HepG2 (cell line): ENCODE data around the gene CAMTA1. TPM values are rescaled to one million over a fixed set of nuclear protein-coding genes. Genes with fewer than 3 reads are reported as not detected.

Experiments used
- EZH2 ChIP-seq: conservative IDR thresholded peaks from 2 replicates; pipeline ENCODE4 v1.6.1; 2012; ENCODE audit warnings: mild to moderate bottlenecking, low read depth, low read length, moderate library complexity
- GLI4 ChIP-seq: sonication (generic); formaldehyde crosslinking; IDR thresholded peaks from 2 replicates; pipeline ENCODE4 v1.5.1; 2020; ENCODE audit warnings: missing genetic modification reagents, mild to moderate bottlenecking, moderate library complexity, borderline replicate concordance
- HDAC2 ChIP-seq: sonication (generic); formaldehyde crosslinking; IDR thresholded peaks from 2 replicates; pipeline ENCODE4 v1.4.0; 2020; ENCODE audit warnings: missing genetic modification reagents
- JUND ChIP-seq: sonication (generic); formaldehyde crosslinking; IDR thresholded peaks from 2 replicates; pipeline ENCODE4 v1.8.0; 2022; ENCODE audit warnings: mild to moderate bottlenecking, missing genetic modification reagents
- NR3C1 ChIP-seq: sonication (generic); formaldehyde crosslinking; IDR thresholded peaks from 2 replicates; pipeline ENCODE4 v1.4.0; 2020; ENCODE audit warnings: missing genetic modification reagents
- RAD21 ChIP-seq: fragments of 450-650 bp; formaldehyde crosslinking; IDR thresholded peaks from 2 replicates; pipeline ENCODE4 v1.5.0; 2020; ENCODE audit warnings: mild to moderate bottlenecking
- SALL1 ChIP-seq: sonication (generic); formaldehyde crosslinking; IDR thresholded peaks from 2 replicates; pipeline ENCODE4 v1.8.0; 2022; ENCODE audit warnings: mild to moderate bottlenecking, missing genetic modification reagents
- SRSF1 ChIP-seq: fragments of 200-400 bp; formaldehyde crosslinking; optimal IDR thresholded peaks from 2 replicates; pipeline ENCODE3; 2017; ENCODE audit warnings: mild to moderate bottlenecking, low read depth, low read length, moderate library complexity
- ZKSCAN1 ChIP-seq: fragments of 150-350 bp; IDR thresholded peaks from 2 replicates; pipeline ENCODE4 v1.6.1; 2014; ENCODE audit warnings: low read length
- ZNF501 ChIP-seq: sonication (generic); formaldehyde crosslinking; IDR thresholded peaks from 2 replicates; pipeline ENCODE4 v1.5.1; 2020; ENCODE audit warnings: mild to moderate bottlenecking, moderate library complexity, missing genetic modification reagents
- ZNF615 ChIP-seq: sonication (generic); formaldehyde crosslinking; IDR thresholded peaks from 2 replicates; pipeline ENCODE4 v1.5.0; 2020; ENCODE audit warnings: mild to moderate bottlenecking, missing genetic modification reagents, borderline replicate concordance
- ZNF724P ChIP-seq: sonication (generic); formaldehyde crosslinking; IDR thresholded peaks from 2 replicates; pipeline ENCODE4 v1.8.0; 2022; ENCODE audit warnings: missing genetic modification reagents, borderline replicate concordance
- polyA plus RNA-seq, 8 experiments: library from polyadenylated mRNA; depleted of rRNA in 3 of 8; stranded (reverse) in 7 of 8; unstranded in 1 of 8; fragments of >200 nt; fragmentation: Illumina TruSeq in 4 of 8; extraction: Trizol in 4 of 8; gene quantifications; 2 replicates each; pipeline versions ENCODE4 v1.2.1 to v1.2.3, GENCODE V29; 2011 to 2016; ENCODE audit warnings: low read depth in 4 of 8, missing spikeins in 1 of 8, mixed read lengths in 1 of 8; ENCODE audit not compliant: insufficient read depth in 1 of 8
- total RNA-seq, 5 experiments: library from RNA; depleted of rRNA; stranded (reverse); fragments of >200 nt; fragmentation: Illumina TruSeq; extraction: Trizol; gene quantifications; 2 replicates each; pipeline ENCODE4 v1.2.3, GENCODE V29; 2016; ENCODE audit warnings: low read depth in 1 of 5
- TF ChIP-seq, protein P1 (sequence below), 2 experiments: fragments of 450-650 bp in 1 of 2; sonication (generic) in 1 of 2; formaldehyde crosslinking in 1 of 2; IDR thresholded peaks; 2 replicates each; pipeline versions ENCODE4 v1.6.1 to v1.8.0; 2016 to 2022; ENCODE audit warnings: antibody characterized with exemption in 1 of 2, mild to moderate bottlenecking in 1 of 2, missing genetic modification reagents in 1 of 2
- TF ChIP-seq, protein P2 (sequence below): sonication (generic); formaldehyde crosslinking; conservative IDR thresholded peaks from 2 replicates; pipeline ENCODE4 v1.4.0; 2020; ENCODE audit warnings: missing genetic modification reagents
- TF ChIP-seq, protein P3 (sequence below): IDR thresholded peaks from 2 replicates; pipeline ENCODE4 v1.6.1; 2016; ENCODE audit warnings: missing compliant biosample characterization, missing genetic modification reagents, borderline replicate concordance
- TF ChIP-seq, protein P4 (sequence below): sonication (generic); formaldehyde crosslinking; conservative IDR thresholded peaks from 2 replicates; pipeline ENCODE4 v1.4.0; 2020; ENCODE audit warnings: missing genetic modification reagents

Gene CAMTA1
- total and polyA plus RNA-seq, 2 of the 13 experiments (the other 11 are each of a cell fraction or from before 2014, with no cell fraction given) = 25.0 to 36.4 TPM

DNA sequence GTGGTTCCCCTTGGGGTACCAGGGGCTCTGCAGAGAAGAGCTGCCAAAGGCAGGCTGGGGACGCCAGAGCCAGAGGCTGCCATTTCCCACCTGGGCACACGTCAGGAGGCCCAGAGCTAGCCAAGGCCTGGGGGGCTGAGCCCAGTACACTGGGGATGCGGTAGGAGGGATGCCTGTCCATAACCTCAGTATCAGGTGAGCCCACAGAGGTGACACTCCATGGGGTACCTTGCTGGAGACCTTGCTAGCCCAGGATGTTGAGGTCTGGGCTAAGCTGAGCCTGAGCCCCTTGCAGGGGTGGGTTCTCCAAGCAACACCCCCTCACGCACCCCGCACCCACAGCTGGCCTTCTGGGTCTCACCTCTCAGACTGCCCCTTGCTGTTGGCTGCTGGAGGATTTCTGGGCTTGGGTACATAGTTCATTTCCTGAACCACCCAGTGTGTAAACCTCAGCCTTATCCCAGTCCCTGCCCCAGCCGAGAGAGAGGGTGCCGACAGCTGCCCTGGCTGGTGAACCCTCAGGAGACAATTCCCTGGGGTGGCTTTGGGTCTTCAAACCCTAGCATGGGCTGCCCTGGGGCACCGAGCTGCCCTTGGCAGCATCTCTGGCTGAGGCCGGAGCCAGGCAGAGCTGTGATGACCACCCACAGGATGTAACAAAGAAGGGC, 893.4 kb downstream of the CAMTA1 start (continued):
- TF ChIP-seq SALL1 (CRISPR knock-in tag) (peak; percentile 71), EZH2 (no peak), ZNF501 (CRISPR knock-in tag) (peak; percentile 28; the same call in 1 of the 2 replicates), ZNF615 (CRISPR knock-in tag) (no peak), HDAC2 (peak; percentile 67; the same call in 1 of the 2 replicates), ZKSCAN1 (no peak), ZNF724P (CRISPR knock-in tag) (no peak), SRSF1 (no peak), JUND (no peak), GLI4 (CRISPR knock-in tag) (no peak), RAD21 (CRISPR knock-in tag) (0 out of 2 replicates have a peak, but pooled peaks have one; percentile 20), NR3C1 (no peak)
- TF ChIP-seq, protein P1, sequence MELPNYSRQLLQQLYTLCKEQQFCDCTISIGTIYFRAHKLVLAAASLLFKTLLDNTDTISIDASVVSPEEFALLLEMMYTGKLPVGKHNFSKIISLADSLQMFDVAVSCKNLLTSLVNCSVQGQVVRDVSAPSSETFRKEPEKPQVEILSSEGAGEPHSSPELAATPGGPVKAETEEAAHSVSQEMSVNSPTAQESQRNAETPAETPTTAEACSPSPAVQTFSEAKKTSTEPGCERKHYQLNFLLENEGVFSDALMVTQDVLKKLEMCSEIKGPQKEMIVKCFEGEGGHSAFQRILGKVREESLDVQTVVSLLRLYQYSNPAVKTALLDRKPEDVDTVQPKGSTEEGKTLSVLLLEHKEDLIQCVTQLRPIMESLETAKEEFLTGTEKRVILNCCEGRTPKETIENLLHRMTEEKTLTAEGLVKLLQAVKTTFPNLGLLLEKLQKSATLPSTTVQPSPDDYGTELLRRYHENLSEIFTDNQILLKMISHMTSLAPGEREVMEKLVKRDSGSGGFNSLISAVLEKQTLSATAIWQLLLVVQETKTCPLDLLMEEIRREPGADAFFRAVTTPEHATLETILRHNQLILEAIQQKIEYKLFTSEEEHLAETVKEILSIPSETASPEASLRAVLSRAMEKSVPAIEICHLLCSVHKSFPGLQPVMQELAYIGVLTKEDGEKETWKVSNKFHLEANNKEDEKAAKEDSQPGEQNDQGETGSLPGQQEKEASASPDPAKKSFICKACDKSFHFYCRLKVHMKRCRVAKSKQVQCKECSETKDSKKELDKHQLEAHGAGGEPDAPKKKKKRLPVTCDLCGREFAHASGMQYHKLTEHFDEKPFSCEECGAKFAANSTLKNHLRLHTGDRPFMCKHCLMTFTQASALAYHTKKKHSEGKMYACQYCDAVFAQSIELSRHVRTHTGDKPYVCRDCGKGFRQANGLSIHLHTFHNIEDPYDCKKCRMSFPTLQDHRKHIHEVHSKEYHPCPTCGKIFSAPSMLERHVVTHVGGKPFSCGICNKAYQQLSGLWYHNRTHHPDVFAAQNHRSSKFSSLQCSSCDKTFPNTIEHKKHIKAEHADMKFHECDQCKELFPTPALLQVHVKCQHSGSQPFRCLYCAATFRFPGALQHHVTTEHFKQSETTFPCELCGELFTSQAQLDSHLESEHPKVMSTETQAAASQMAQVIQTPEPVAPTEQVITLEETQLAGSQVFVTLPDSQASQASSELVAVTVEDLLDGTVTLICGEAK (IDR thresholded peaks at IDR 0.05) = no peak
- TF ChIP-seq, protein P1 (CRISPR knock-in tag; IDR thresholded peaks at IDR 0.05) = peak; percentile 52; the same call in 1 of the 2 replicates
- TF ChIP-seq, protein P2, sequence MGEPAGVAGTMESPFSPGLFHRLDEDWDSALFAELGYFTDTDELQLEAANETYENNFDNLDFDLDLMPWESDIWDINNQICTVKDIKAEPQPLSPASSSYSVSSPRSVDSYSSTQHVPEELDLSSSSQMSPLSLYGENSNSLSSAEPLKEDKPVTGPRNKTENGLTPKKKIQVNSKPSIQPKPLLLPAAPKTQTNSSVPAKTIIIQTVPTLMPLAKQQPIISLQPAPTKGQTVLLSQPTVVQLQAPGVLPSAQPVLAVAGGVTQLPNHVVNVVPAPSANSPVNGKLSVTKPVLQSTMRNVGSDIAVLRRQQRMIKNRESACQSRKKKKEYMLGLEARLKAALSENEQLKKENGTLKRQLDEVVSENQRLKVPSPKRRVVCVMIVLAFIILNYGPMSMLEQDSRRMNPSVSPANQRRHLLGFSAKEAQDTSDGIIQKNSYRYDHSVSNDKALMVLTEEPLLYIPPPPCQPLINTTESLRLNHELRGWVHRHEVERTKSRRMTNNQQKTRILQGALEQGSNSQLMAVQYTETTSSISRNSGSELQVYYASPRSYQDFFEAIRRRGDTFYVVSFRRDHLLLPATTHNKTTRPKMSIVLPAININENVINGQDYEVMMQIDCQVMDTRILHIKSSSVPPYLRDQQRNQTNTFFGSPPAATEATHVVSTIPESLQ (CRISPR knock-in tag) = no peak
- TF ChIP-seq, protein P3, sequence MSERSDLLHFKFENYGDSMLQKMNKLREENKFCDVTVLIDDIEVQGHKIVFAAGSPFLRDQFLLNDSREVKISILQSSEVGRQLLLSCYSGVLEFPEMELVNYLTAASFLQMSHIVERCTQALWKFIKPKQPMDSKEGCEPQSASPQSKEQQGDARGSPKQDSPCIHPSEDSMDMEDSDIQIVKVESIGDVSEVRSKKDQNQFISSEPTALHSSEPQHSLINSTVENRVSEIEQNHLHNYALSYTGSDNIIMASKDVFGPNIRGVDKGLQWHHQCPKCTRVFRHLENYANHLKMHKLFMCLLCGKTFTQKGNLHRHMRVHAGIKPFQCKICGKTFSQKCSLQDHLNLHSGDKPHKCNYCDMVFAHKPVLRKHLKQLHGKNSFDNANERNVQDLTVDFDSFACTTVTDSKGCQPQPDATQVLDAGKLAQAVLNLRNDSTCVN = no peak
- TF ChIP-seq, protein P4, sequence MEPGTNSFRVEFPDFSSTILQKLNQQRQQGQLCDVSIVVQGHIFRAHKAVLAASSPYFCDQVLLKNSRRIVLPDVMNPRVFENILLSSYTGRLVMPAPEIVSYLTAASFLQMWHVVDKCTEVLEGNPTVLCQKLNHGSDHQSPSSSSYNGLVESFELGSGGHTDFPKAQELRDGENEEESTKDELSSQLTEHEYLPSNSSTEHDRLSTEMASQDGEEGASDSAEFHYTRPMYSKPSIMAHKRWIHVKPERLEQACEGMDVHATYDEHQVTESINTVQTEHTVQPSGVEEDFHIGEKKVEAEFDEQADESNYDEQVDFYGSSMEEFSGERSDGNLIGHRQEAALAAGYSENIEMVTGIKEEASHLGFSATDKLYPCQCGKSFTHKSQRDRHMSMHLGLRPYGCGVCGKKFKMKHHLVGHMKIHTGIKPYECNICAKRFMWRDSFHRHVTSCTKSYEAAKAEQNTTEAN (CRISPR knock-in tag) = no peak
